GM19238 (cell line): ENCODE results near the gene ZNF688.

Experiments used
- DNase-seq: peaks from one replicate; pipeline ENCODE4 v3.0.0; 2011; ENCODE audit warnings: low spot score; ENCODE audit not compliant: insufficient read length

Gene ZNF688

GRCh38 chr16:30521476-30521872 lies 50.0 kb downstream of the ZNF688 start:
- DNase-seq = no peak
